OCI-LY3 (cell line): ENCODE data around the gene SNX14.
"Not testable (repeated sequence)": the region's sequence is repeated elsewhere in the genome, so short reads cannot be mapped to it uniquely, and the experiment has no call there.

Source experiments
- EZH2phosphoT487 ChIP-seq: fragments of 200-600 bp; shearing (Covaris generic); IDR thresholded peaks from 2 replicates; pipeline ENCODE4 v1.6.1; 2018; ENCODE audit warnings: antibody characterized with exemption, mixed run types, low read depth
- TF ChIP-seq, protein P1 (sequence below): fragments of 200-600, 300-600 bp; sonication (generic); IDR thresholded peaks from 2 replicates; pipeline ENCODE4 v1.5.1; 2014; ENCODE audit warnings: antibody characterized with exemption, low read length, low read depth

DNA sequence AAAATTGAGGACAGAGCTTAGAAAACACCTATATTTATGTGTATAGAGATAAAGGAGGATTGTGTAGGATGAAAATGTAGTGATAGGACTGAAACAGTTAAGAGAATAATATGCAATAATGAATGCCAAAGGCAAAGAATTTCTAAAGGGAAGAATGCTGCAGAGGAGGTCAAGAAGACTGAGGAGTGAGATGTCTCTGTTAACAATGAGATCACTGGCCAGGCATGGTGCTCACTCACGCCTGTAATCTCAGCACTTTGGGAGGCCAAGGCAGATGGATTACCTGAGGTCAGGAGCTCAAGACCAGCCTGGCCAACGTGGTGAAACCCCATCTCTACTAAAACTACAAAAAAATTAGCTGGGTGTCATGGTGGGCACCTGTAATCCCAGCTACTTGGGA lies 69.4 kb downstream of the SNX14 start:
- TF ChIP-seq, protein P1, sequence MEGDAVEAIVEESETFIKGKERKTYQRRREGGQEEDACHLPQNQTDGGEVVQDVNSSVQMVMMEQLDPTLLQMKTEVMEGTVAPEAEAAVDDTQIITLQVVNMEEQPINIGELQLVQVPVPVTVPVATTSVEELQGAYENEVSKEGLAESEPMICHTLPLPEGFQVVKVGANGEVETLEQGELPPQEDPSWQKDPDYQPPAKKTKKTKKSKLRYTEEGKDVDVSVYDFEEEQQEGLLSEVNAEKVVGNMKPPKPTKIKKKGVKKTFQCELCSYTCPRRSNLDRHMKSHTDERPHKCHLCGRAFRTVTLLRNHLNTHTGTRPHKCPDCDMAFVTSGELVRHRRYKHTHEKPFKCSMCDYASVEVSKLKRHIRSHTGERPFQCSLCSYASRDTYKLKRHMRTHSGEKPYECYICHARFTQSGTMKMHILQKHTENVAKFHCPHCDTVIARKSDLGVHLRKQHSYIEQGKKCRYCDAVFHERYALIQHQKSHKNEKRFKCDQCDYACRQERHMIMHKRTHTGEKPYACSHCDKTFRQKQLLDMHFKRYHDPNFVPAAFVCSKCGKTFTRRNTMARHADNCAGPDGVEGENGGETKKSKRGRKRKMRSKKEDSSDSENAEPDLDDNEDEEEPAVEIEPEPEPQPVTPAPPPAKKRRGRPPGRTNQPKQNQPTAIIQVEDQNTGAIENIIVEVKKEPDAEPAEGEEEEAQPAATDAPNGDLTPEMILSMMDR = not testable (repeated sequence)
- not testable (repeated sequence) for TF ChIP-seq EZH2phosphoT487
